Esophagus squamous epithelium (tissue), 4 donors: Measurements from ENCODE around the gene STOML1.

Experiments
- POLR2A ChIP-seq, 4 donors: fragments of 450-650 bp; IDR thresholded peaks; one replicate each; pipeline ENCODE4 v1.6.1; 2017; ENCODE audit warnings: antibody characterized with exemption in 4 of 4, mild to moderate bottlenecking in 4 of 4, moderate library complexity in 3 of 4
- TF ChIP-seq, protein P1 (sequence below), 6 experiments: fragments of 450-650 bp in 4 of 6; fragments of 200-600 bp in 2 of 6; sonication (generic) in 2 of 6; IDR thresholded peaks; one replicate each; pipeline ENCODE4 v1.5.1; 2016 to 2019; ENCODE audit warnings: antibody characterized with exemption in 6 of 6, mild to moderate bottlenecking in 4 of 6, moderate library complexity in 4 of 6

DNA sequence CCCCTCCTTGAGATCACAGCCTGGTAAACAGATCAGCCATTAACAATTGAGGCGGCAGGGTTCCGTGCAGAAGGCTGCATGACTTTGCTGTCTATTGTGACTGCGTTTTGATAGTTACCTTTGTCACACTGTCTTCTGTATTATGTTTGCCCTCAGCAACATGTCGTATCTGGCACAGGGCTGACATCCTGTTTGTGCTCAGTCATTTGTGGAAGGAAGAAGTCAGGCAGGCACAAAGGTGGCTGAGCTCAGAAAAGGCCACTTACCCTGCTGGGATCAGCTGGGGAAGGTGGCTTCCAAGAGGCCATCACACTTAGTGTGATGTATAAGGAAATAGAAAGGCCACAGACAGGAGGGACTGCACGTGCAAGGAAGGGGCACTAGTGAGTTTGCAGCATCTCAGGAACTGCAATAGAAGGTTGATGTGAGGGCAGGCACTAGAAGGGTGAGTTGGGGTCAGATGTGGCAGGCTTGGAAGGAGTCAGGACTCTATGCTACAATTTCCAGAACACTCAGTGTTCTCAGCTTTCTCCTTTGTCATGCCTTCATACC is 15.8 kb upstream of the STOML1 start:
- TF ChIP-seq, protein P1, sequence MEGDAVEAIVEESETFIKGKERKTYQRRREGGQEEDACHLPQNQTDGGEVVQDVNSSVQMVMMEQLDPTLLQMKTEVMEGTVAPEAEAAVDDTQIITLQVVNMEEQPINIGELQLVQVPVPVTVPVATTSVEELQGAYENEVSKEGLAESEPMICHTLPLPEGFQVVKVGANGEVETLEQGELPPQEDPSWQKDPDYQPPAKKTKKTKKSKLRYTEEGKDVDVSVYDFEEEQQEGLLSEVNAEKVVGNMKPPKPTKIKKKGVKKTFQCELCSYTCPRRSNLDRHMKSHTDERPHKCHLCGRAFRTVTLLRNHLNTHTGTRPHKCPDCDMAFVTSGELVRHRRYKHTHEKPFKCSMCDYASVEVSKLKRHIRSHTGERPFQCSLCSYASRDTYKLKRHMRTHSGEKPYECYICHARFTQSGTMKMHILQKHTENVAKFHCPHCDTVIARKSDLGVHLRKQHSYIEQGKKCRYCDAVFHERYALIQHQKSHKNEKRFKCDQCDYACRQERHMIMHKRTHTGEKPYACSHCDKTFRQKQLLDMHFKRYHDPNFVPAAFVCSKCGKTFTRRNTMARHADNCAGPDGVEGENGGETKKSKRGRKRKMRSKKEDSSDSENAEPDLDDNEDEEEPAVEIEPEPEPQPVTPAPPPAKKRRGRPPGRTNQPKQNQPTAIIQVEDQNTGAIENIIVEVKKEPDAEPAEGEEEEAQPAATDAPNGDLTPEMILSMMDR (IDR thresholded peaks at IDR 0.05), result no peak
- TF ChIP-seq POLR2A (IDR thresholded peaks at IDR 0.05), result no peak
